HepG2 (cell line): ENCODE measurements around the gene DAPK1.

ENCODE experiments used
- ATF2 ChIP-seq: sonication (generic); formaldehyde crosslinking; IDR thresholded peaks from 2 replicates; pipeline ENCODE4 v1.4.0; 2020; ENCODE audit warnings: missing genetic modification reagents
- FOXJ3 ChIP-seq: sonication (generic); formaldehyde crosslinking; IDR thresholded peaks from 2 replicates; pipeline ENCODE4 v1.4.0; 2020; ENCODE audit warnings: missing genetic modification reagents, mild to moderate bottlenecking, borderline replicate concordance
- KLF16 ChIP-seq, 2 experiments: sonication (generic) in 1 of 2; formaldehyde crosslinking in 1 of 2; IDR thresholded peaks; 2 replicates each; pipeline versions ENCODE4 v1.6.1 to v1.8.0; 2016 to 2023; ENCODE audit warnings: missing genetic modification reagents in 2 of 2, missing compliant biosample characterization in 1 of 2
- MAX ChIP-seq: IDR thresholded peaks from 2 replicates; pipeline ENCODE4 v1.6.1; 2012; ENCODE audit warnings: inconsistent platforms
- TOPORS ChIP-seq: sonication (generic); formaldehyde crosslinking; IDR thresholded peaks from 2 replicates; pipeline ENCODE4 v1.8.0; 2023; ENCODE audit warnings: mild to moderate bottlenecking, missing genetic modification reagents
- ZBTB7A ChIP-seq: sonication (generic); formaldehyde crosslinking; IDR thresholded peaks from 2 replicates; pipeline ENCODE4 v1.8.0; 2022; ENCODE audit warnings: mild to moderate bottlenecking, missing genetic modification reagents

GRCh38 chr9:87567001-87567400, 69.3 kb downstream of the DAPK1 start:
- TF ChIP-seq MAX (no peak), ZBTB7A (CRISPR knock-in tag) (no peak), ATF2 (CRISPR knock-in tag) (no peak), KLF16 (CRISPR knock-in tag; IDR thresholded peaks at IDR 0.05) (no peak), FOXJ3 (CRISPR knock-in tag) (no peak), TOPORS (CRISPR knock-in tag) (no peak)
